K562 (cell line): ENCODE measurements around the gene RBM20. TPM values are rescaled to one million over a fixed set of nuclear protein-coding genes. Genes with fewer than 3 reads are reported as not detected.

Source experiments
- CHAMP1 ChIP-seq: fragments of 450-650 bp; IDR thresholded peaks from 2 replicates; pipeline ENCODE4 v1.6.1; 2016; ENCODE audit warnings: mild to moderate bottlenecking
- CLOCK ChIP-seq: fragments of 250-450 bp; sonication (Bioruptor Pico); IDR thresholded peaks from 2 replicates; pipeline ENCODE4 v1.4.0; 2020; ENCODE audit warnings: mild to moderate bottlenecking, moderate library complexity, borderline replicate concordance
- MBD1 ChIP-seq: fragments of 250-450 bp; sonication (Bioruptor Pico); IDR thresholded peaks from 2 replicates; pipeline ENCODE4 v1.8.0; 2022; ENCODE audit warnings: inconsistent platforms
- MYBL2 ChIP-seq, 2 experiments: fragments of 450-650 bp in 1 of 2; sonication (generic) in 1 of 2; formaldehyde crosslinking in 1 of 2; IDR thresholded peaks; 2 replicates each; pipeline versions ENCODE4 v1.6.1 to v1.8.1; 2017 to 2022; ENCODE audit warnings: borderline replicate concordance in 1 of 2, inconsistent platforms in 1 of 2, low read depth in 1 of 2, mild to moderate bottlenecking in 1 of 2, missing genetic modification reagents in 1 of 2, moderate library complexity in 1 of 2
- PCBP1 ChIP-seq: fragments of 200-400 bp; formaldehyde crosslinking; IDR thresholded peaks from 2 replicates; pipeline ENCODE4 v1.6.1; 2018; ENCODE audit warnings: mild to moderate bottlenecking, low read depth, low read length; ENCODE audit not compliant: poor library complexity, severe bottlenecking
- SAFB ChIP-seq: fragments of 200-400 bp; formaldehyde crosslinking; IDR thresholded peaks from 2 replicates; pipeline ENCODE4 v1.6.1; 2017; ENCODE audit warnings: low read depth, low read length, borderline replicate concordance
- ZNF384 ChIP-seq: IDR thresholded peaks from 2 replicates; pipeline ENCODE4 v1.6.1; 2012; ENCODE audit warnings: low read depth, low read length, improper control_type of control experiment
- polyA plus RNA-seq, 8 experiments: library from polyadenylated mRNA; depleted of rRNA in 4 of 8; stranded (reverse) in 5 of 8; unstranded in 3 of 8; fragments of >200 nt; fragmentation: Nextera tagmentation in 2 of 8; fragmentation: Illumina TruSeq in 1 of 8; extraction: Ambion mirVana in 2 of 8; extraction: Trizol in 1 of 8; gene quantifications; 2 replicates each; pipeline versions ENCODE4 v1.2.1 to v1.2.3, GENCODE V29; 2011 to 2014; ENCODE audit warnings: inconsistent platforms in 1 of 8, missing spikeins in 1 of 8
- total RNA-seq, 7 experiments: library from RNA; depleted of rRNA in 6 of 7; stranded (reverse); fragments of >200 nt in 6 of 7; fragmentation: Illumina TruSeq in 2 of 7; extraction: Trizol in 2 of 7; gene quantifications; 2 replicates each; pipeline versions ENCODE4 v1.2.1 to v1.2.3, GENCODE V29; 2011 to 2021; ENCODE audit warnings: low replicate concordance in 1 of 7
- TF ChIP-seq, protein P1 (sequence below): fragments of 450-650 bp; IDR thresholded peaks from 2 replicates; pipeline ENCODE4 v1.6.1; 2016
- TF ChIP-seq, protein P2 (sequence below): fragments of 250-450 bp; sonication (Bioruptor Pico); IDR thresholded peaks from 2 replicates; pipeline ENCODE4 v1.9.0; 2021; ENCODE audit warnings: mild to moderate bottlenecking, inconsistent platforms
- TF ChIP-seq, protein P3 (sequence below), 2 experiments: IDR thresholded peaks; 2 replicates each; pipeline ENCODE4 v1.6.1; 2011; ENCODE audit warnings: borderline replicate concordance in 1 of 2, control low read depth in 1 of 2, low read depth in 1 of 2, low read length in 1 of 2, mild to moderate bottlenecking in 1 of 2, mixed read lengths in 1 of 2, moderate library complexity in 1 of 2; ENCODE audit not compliant: insufficient read depth in 1 of 2, insufficient read length in 1 of 2, poor library complexity in 1 of 2, severe bottlenecking in 1 of 2; ENCODE audit errors: extremely low read depth in 1 of 2

Gene RBM20
- total and polyA plus RNA-seq, 9 of the 15 experiments (the other 6 are each of a cell fraction or from before 2014, with no cell fraction given): 0.63 to 5.7 (median 3.2) TPM

- TF ChIP-seq CLOCK (CRISPR knock-in tag) (no peak), PCBP1 (peak; percentile 30), MBD1 (no peak), MYBL2 (IDR thresholded peaks at IDR 0.05; ENCODE audit: low read depth) (peak; percentile 52; the same call in 1 of the 2 replicates), MYBL2 (CRISPR knock-in tag; IDR thresholded peaks at IDR 0.05; ENCODE audit: borderline replicate concordance) (no peak), ZNF384 (peak; percentile 33; the same call in 1 of the 2 replicates), CHAMP1 (no peak), SAFB (no peak)
- TF ChIP-seq, protein P1, sequence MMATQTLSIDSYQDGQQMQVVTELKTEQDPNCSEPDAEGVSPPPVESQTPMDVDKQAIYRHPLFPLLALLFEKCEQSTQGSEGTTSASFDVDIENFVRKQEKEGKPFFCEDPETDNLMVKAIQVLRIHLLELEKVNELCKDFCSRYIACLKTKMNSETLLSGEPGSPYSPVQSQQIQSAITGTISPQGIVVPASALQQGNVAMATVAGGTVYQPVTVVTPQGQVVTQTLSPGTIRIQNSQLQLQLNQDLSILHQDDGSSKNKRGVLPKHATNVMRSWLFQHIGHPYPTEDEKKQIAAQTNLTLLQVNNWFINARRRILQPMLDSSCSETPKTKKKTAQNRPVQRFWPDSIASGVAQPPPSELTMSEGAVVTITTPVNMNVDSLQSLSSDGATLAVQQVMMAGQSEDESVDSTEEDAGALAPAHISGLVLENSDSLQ: peak; percentile 73
- TF ChIP-seq, protein P2, sequence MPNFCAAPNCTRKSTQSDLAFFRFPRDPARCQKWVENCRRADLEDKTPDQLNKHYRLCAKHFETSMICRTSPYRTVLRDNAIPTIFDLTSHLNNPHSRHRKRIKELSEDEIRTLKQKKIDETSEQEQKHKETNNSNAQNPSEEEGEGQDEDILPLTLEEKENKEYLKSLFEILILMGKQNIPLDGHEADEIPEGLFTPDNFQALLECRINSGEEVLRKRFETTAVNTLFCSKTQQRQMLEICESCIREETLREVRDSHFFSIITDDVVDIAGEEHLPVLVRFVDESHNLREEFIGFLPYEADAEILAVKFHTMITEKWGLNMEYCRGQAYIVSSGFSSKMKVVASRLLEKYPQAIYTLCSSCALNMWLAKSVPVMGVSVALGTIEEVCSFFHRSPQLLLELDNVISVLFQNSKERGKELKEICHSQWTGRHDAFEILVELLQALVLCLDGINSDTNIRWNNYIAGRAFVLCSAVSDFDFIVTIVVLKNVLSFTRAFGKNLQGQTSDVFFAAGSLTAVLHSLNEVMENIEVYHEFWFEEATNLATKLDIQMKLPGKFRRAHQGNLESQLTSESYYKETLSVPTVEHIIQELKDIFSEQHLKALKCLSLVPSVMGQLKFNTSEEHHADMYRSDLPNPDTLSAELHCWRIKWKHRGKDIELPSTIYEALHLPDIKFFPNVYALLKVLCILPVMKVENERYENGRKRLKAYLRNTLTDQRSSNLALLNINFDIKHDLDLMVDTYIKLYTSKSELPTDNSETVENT (CRISPR knock-in tag): no peak
- TF ChIP-seq, protein P3, sequence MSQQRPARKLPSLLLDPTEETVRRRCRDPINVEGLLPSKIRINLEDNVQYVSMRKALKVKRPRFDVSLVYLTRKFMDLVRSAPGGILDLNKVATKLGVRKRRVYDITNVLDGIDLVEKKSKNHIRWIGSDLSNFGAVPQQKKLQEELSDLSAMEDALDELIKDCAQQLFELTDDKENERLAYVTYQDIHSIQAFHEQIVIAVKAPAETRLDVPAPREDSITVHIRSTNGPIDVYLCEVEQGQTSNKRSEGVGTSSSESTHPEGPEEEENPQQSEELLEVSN (IDR thresholded peaks at IDR 0.05; ENCODE audit: borderline replicate concordance in 1 of 2, extremely low read depth in 1 of 2, insufficient read depth in 1 of 2, insufficient read length in 1 of 2, low read depth in 1 of 2, low read length in 1 of 2, poor library complexity in 1 of 2, severe bottlenecking in 1 of 2): peak; percentile 55 to 81
Observed at GRCh38 chr10:110872145-110872983, 228.2 kb downstream of the RBM20 start (continued).
